Epithelial cell of proximal tubule (primary cell): Measurements from ENCODE around the gene SCML2. TPM values are rescaled to one million over a fixed set of nuclear protein-coding genes. Genes with fewer than 3 reads are reported as not detected.
"Not testable (repeated sequence)": the region's sequence is repeated elsewhere in the genome, so short reads cannot be mapped to it uniquely, and the experiment has no call there.

Source experiments
- DNase-seq: peaks from one replicate; pipeline ENCODE4 v3.0.0-alpha.2; 2011; ENCODE audit warnings: low read depth
- H3K4me3 ChIP-seq: 2 replicates; pipeline ENCODE4 v1.5.1; 2011; ENCODE audit warnings: low read depth, mild to moderate bottlenecking, low read length
- total RNA-seq: library from RNA; depleted of rRNA; stranded (reverse); fragments of >200 nt; gene quantifications from 2 replicates; pipeline ENCODE4 v1.2.3, GENCODE V29; 2015
- TF ChIP-seq, protein P1 (sequence below): conservative IDR thresholded peaks from 2 replicates; pipeline ENCODE4 v1.5.1; 2012; ENCODE audit warnings: low read depth, mild to moderate bottlenecking, low read length

Gene SCML2
- 1.3 and 2.0 TPM in 2 replicates for total RNA-seq

DNA sequence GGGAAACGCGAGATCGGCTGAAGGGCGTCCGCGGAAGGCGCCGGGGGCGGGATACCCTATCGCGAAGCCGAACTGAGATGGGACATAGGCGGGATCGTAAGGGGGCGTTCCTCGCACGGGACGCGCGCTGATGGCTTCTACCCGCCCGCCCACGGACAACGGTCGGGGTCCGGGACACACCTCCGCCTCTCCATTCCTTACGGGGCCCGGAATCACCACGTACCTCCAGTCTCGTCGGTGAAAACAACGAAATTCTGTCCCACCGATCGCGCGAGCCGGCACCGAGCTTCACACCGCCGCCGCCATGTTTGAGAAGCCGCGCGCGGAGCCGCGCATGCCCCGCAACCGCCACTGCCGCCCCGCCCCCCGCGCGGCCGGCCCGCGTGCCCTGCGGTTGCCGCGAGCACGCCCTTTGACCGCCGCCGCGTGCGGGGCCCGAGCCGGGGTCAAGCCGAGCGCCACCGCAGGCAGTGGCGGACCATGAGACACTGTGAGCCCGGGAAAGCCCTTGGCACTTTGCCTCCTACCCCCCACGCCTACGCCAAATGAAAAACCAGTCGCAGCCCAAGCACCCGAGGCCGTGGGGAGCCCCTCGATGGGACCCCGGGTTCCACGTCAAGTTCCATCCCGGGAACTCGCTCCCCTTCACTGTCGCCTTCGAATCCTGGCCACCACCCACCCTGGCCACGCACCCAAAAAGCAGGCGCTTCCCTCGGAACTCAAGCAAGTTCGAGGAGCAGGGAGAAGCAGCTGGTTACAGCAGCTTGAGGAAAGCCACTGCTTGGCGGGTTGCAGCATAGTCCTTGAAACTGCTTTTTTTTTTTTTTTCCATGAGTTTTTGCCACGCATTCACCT lies at the start of gene SCML2:
TSS of gene SCML2 (minus strand) at position 320 of the 855 bp plus-strand sequence. CDS start 20,617 bp downstream, outside the sequence.
- H3K4me3 ChIP-seq: peak within 1 kb of the TSS; percentile 48
- TF ChIP-seq, protein P1, sequence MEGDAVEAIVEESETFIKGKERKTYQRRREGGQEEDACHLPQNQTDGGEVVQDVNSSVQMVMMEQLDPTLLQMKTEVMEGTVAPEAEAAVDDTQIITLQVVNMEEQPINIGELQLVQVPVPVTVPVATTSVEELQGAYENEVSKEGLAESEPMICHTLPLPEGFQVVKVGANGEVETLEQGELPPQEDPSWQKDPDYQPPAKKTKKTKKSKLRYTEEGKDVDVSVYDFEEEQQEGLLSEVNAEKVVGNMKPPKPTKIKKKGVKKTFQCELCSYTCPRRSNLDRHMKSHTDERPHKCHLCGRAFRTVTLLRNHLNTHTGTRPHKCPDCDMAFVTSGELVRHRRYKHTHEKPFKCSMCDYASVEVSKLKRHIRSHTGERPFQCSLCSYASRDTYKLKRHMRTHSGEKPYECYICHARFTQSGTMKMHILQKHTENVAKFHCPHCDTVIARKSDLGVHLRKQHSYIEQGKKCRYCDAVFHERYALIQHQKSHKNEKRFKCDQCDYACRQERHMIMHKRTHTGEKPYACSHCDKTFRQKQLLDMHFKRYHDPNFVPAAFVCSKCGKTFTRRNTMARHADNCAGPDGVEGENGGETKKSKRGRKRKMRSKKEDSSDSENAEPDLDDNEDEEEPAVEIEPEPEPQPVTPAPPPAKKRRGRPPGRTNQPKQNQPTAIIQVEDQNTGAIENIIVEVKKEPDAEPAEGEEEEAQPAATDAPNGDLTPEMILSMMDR: no peak
- no peak for DNase-seq

DNA sequence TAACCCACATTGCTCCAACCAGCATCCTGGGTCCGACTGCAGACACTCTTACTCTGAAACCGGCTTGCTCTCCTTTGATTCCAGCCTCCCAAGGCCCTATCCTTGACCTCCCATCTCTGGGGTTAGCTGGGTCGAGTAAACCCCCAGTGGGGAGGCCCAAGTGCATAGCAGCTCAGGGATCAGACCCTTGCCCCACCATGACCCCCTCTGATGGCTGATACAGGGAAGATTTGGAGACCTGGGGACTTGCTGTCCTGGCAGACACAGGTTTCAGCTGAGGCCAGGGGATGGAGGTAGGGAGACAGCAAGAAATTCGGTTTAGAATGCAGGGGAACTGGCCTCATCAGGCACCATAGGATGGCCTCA lies 47.3 kb upstream of the SCML2 start:
- TF ChIP-seq, protein P1: no peak
- no peak for DNase-seq
- no peak overlapping the region for H3K4me3 ChIP-seq

DNA sequence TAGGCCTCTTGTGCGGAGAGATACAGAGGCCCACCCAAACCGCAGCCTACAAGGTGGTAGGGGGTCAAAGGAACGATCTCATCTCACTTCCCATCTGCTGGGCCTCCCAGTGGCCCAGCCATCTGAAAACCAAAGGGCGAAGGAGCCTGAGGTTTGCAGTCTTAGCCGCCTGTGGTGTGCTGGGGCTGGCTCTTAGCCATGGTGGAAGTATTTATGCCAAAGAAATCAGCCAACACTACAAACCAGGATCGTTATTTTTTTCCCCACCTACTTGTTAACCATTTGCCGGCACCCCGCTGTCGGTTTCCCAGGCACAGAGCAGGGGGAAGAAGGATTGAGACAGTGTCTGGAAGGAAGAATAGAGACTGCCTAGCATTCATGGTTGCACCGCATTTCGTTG lies 40.0 kb upstream of the SCML2 start:
- TF ChIP-seq, protein P1: no peak
- no peak overlapping the region for H3K4me3 ChIP-seq
- no peak for DNase-seq

DNA sequence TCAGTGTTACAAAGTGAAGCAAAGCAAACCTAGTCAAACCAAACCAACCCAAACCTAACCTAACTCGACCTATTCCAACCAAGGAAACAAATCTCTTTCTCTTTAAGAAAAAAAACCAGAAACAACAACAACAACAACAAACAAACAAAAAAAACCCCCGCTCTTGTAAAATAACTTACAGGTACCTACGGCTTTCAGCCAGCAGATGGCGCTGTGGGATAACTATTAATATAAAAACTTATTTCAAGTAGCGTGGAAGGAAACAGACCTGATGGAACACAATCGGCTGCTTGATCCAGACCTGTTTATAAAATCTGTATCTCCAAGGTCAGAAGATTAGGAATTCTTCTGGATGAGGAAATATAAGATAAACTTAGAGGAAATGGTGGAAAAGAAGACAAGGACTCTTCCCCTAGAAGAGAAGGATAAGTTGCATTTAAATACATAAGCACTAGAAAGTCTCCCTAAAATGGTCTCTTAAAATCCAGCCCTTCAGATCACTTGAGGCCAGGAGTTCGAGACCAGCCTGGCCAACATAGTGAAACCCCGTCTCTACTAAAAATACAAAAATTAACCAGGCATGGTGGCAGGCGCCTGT lies 36.6 kb upstream of the SCML2 start:
- DNase-seq: no peak
- TF ChIP-seq, protein P1: peak; percentile 56
- no peak overlapping the region for H3K4me3 ChIP-seq

DNA sequence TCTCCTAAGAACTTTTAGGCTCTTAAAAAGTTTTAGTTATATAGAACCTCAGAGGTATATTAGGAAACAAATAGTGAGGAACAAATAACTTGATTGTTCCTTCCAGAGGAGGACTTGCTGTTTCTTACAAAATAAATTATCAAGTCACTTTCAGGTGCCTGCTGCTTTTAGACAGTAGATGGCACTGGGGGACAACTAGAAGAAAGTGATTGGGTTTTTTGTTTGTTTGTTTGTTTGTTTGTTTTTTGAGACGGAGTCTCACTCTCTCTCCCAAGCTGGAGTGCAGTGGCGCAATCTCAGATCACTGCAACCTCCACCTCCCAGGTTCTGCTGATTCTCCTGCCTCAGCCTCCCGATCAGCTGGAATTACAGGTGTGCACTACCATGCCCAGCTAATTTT lies 35.5 kb upstream of the SCML2 start:
- TF ChIP-seq, protein P1: peak; percentile 21
- H3K4me3 ChIP-seq: no peak overlapping the region
- DNase-seq: no peak

DNA sequence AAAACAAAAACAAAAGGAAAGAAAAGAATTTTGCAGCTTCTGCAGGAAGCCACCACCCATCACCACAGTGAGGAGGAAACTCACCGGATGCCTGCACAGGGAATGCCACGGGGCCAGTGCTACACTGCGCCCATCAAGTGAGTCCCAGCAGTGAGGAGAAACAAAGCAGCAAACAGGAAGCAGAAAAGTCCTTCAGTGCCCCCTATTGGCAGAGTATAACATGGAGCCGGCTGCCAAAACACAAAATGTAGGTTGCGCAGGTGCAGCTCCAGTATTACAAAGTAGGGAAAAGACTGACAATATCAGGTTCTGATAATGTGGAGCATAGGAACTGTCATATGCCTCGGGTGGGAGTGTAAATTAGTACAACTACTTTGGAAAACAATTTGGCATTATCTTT lies 23.3 kb upstream of the SCML2 start:
- TF ChIP-seq, protein P1: peak; percentile 62
- no peak overlapping the region for H3K4me3 ChIP-seq
- DNase-seq: no peak

DNA sequence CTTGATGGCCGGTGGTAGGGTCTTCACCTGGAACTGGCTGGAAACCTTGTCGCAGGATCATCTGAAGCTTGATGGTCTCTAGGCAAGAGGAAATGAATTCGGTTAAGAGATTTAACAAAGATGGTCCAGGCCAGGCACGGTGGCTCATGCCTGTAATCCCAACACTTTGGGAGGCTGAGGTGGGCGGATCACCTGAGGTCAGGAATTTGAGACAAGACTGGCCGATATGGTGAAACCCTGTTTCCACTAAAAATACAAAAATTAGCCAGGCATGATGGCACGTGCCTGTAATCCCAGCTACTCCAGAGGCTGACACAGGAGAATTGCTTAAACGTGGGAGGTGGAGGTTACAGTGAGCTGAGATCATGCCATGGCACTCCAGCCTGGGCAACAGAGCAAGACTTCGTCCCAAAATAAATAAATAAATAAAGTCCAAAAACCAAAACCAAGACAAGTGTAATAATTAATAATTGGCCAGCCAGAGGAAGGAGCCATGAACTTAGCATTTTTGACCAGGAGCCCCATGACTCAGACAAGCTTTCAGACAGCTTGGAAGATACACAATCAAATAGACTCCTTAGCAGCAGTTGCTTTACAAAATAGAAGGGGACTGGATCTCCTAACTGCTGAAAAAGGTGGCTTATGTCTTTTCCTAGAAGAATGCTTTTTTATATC lies 20.8 kb upstream of the SCML2 start:
- H3K4me3 ChIP-seq: not testable (repeated sequence)
- DNase-seq: peak; percentile 23

DNA sequence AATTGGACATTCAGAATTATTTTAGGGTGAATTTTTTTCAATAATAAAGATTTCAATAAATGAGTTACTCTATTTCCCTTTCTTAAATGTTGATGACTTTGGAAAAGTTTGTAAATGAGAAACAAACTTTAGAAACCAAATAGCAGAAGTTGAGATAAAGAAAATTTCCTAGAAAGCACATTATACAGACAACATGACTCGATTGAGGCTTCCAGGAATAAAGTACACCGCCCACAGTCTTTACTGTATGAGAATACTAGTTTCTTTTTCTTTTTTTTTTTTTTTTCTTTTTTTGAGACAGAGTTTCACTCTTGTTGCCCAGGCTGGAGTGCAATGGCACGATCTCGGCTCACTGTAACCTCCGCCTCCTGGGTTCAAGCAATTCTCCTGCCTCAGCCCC lies 14.6 kb upstream of the SCML2 start:
- not testable (repeated sequence) for DNase-seq, H3K4me3 ChIP-seq
